Large intestine (tissue), 3 donors: ENCODE results near the gene ZNF526. TPM values are rescaled to one million over a fixed set of nuclear protein-coding genes. Genes with fewer than 3 reads are reported as not detected.

Experiments
- DNase-seq, 2 donors: peaks; one replicate each; pipeline versions ENCODE4 v3.0.0 to v3.0.0-alpha.2; 2013
- H3K27ac ChIP-seq: one replicate; pipeline ENCODE4 v1.5.1; 2013; ENCODE audit warnings: low read length
- H3K27me3 ChIP-seq: 2 replicates; pipeline ENCODE4 v1.6.1; 2013; ENCODE audit warnings: low read length; ENCODE audit not compliant: control insufficient read depth, insufficient read depth
- H3K36me3 ChIP-seq: 2 replicates; pipeline ENCODE4 v1.6.1; 2013; ENCODE audit warnings: low read length; ENCODE audit not compliant: control insufficient read depth, insufficient read depth
- H3K4me1 ChIP-seq: one replicate; pipeline ENCODE4 v1.6.1; 2013; ENCODE audit warnings: low read length; ENCODE audit not compliant: control insufficient read depth, insufficient read depth
- H3K4me3 ChIP-seq: one replicate; pipeline ENCODE4 v1.5.1; 2013; ENCODE audit warnings: low read length
- H3K9me3 ChIP-seq: one replicate; pipeline ENCODE4 v1.6.1; 2013; ENCODE audit warnings: mild to moderate bottlenecking, low read depth, low read length, moderate library complexity; ENCODE audit not compliant: control insufficient read depth
- WGBS: methylation state at CpG from one replicate; pipeline ENCODE4 v1.1.5; 2013; ENCODE audit warnings: low lambda C conversion rate; ENCODE audit not compliant: insufficient coverage; 5-methylcytosine and 5-hydroxymethylcytosine counted together
- polyA plus RNA-seq: library from polyadenylated mRNA; unstranded; fragments of 120-200 nt; gene quantifications from one replicate; pipeline ENCODE4 v1.2.1, GENCODE V29; 2013

Gene ZNF526
- polyA plus RNA-seq, 1 donor: 9.3 TPM

DNA sequence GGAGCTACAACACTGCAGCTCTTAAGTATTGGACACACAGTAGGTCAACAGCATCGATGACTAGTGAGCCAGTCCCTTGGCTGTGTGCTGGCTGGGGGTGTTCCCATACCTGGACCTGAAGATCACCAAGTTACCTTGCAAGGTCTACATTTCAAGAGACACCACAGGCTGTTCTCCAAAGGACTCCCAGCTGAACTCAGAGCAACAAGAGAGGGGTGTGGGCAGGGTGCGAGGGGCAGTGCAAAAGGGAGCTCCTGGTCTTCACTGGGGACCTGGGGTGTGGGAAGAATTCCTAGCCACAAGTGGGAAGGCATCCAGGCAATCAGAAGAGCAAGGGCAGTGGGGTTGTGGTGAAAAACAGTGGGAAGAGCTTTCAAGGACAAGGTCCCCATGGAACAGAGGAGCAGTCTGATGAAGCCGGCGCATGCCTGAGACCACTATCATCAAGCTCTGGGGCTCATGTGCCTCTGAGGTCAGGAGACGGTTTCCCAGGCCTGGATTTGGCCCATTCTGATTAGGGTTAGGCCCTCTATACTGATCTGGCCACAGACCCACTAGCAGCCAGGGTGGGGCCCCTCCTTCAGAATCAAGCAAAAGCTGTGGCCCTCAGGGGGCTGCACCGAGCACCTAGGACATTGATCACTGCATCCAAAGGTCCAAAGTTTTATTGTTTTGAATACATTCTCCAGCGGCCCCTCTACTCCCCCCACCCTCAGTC lies 27.0 kb downstream of the ZNF526 start:
- H3K4me3 ChIP-seq: no peak overlapping the region
- H3K27me3 ChIP-seq: no peaks in the 10 kb centered on the region
- peaks cover 2% of the 10 kb centered on the region for H3K9me3 ChIP-seq
- peaks cover 32% of the 10 kb centered on the region for H3K36me3 ChIP-seq
- peaks cover 20% of the 10 kb centered on the region for H3K4me1 ChIP-seq
- WGBS: no CpG with 5 or more reads among the region's 7 CpGs
- no peak overlapping the region for H3K27ac ChIP-seq
- no peak for DNase-seq

DNA sequence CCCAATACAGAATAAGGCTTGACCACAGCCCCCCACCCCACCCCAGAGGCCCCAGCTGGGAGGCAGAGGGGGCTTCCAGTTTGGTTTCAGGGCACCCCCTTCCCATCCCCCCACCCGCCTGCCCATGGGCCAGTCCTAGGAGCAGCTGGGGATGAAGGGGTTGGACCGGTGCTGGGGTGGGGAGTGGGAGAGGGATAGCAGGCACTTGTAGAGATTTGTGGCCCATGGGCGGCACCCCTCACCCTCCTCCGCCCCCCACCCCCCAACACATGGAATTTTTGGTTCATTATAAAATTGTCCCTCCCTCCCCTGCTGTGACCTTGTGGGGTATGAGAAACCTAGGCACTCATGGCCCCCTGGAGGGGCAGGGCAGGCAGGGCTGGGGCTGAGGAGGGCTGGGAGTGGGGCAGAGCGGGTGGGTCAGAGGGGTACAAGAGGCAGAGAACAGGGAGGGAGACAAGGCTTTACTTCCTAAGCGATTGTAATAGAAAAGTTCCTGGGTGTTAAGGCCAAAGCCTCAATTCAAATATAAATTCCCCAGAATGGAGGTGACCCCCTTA lies 27.6 kb downstream of the ZNF526 start:
- Histone ChIP-seq H3K4me3 (no peak overlapping the region), H3K36me3 (peaks cover 32% of the 10 kb centered on the region), H3K27ac (no peak overlapping the region), H3K27me3 (no peaks in the 10 kb centered on the region), H3K4me1 (peaks cover 26% of the 10 kb centered on the region), H3K9me3 (peaks cover 2% of the 10 kb centered on the region)
- WGBS: no CpG with 5 or more reads among the region's 6 CpGs
- DNase-seq: no peak

DNA sequence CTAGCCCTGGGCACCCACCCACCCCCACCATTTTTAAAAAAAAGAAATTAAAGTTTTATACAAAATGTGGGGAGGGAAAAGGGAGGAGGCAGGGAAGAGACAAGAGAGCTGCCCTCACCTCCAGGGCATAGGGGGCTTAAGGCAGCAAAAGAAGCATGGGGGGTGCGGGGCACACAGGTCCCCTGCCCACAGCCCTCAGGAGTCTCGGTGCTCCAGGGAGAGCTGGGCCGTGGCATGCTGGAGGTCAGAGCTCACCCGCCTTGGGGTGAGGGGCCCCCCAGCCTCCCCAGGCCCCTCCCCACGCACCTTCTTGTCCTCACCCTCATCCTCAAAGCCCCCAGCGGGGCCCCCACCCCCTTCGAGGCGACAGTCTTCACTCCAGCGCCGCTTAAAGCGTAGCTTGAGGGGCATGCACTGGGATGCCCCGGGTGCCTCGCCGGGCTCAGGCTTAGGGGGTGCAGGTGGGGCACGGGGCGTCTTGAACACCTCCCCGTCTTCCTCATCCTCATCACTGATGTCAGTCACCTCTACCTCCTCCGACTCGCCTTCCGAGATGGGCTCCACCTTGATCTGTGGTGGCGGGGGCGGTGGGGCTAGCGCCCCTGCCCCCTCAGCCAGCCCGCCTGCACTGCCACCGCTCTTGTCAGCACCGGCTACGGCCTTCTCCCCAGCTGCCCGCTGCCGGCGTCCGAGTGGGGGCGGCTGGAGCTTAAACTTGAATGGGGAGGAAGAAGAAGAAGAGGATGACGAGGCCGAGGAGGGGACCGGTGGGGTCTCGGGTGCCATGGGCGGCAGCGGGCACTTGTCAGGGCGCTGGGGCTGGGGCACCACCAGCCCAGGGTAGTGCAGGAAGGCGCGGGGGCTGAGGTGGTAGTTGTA lies 28.4 kb downstream of the ZNF526 start:
- Histone ChIP-seq H3K9me3 (peaks cover 2% of the 10 kb centered on the region), H3K27ac (no peak overlapping the region), H3K27me3 (no peaks in the 10 kb centered on the region), H3K4me3 (no peak overlapping the region), H3K4me1 (peaks cover 30% of the 10 kb centered on the region), H3K36me3 (peaks cover 32% of the 10 kb centered on the region)
- no peak for DNase-seq
- WGBS: no CpG with 5 or more reads among the region's 41 CpGs

DNA sequence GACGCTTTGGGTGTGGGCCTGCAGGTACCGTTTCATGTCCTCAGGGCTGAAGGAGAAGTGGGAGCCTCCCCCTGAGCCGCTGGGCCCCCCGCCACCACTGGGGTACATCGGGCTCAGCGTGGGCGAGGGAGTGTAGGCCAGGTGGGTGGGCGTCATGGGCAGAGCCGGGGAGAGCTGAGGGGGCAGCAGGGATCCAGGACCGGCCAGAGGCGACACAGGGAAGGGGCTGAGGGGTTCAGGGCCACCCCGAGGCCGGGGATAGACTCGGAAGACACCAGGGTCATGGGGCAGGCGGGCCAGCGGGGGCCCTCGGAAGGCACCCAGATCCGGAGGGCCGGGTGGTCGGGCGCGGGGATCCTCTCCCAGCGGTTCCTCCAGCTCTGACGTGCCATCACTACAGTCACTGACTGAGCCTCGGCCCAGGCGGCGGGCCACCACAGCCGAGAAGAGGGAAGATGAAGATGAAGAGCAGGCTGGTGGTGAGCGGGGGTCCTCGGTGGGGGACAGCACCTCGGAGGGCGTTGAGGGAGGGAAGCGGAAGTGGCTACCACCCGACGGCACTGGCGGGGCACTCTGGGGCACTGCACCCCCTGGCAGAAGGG lies 29.1 kb downstream of the ZNF526 start:
- peaks cover 2% of the 10 kb centered on the region for H3K9me3 ChIP-seq
- no peaks in the 10 kb centered on the region for H3K27me3 ChIP-seq
- DNase-seq: no peak
- no peak overlapping the region for H3K27ac ChIP-seq
- peaks cover 32% of the 10 kb centered on the region for H3K36me3 ChIP-seq
- no CpG with 5 or more reads among the region's 36 CpGs for WGBS
- peaks cover 30% of the 10 kb centered on the region for H3K4me1 ChIP-seq
- H3K4me3 ChIP-seq: no peak overlapping the region

DNA sequence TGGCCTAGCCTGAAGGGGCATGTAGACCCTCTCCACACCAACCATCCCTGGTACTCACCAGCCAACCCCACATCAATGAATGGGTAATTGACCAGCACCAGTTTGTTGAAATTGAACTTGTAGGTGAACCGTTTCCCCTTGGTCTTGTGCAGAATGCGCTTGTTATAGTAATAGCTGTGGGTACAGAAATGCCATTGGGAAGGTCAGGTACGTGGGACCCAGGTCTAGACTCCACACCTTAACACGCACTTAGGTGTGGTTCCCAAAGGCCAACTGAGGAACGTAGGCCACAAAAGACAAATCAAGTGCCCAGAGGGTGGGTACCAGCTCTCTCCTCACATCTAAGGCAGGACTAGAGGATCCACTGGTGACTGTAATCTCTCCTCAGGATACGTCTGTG lies 29.7 kb downstream of the ZNF526 start:
- Histone ChIP-seq H3K9me3 (peaks cover 2% of the 10 kb centered on the region), H3K4me3 (no peak overlapping the region), H3K27ac (no peak overlapping the region), H3K36me3 (peaks cover 32% of the 10 kb centered on the region), H3K27me3 (no peaks in the 10 kb centered on the region), H3K4me1 (peaks cover 30% of the 10 kb centered on the region)
- DNase-seq: no peak
- no CpG with 5 or more reads among the region's 6 CpGs for WGBS

DNA sequence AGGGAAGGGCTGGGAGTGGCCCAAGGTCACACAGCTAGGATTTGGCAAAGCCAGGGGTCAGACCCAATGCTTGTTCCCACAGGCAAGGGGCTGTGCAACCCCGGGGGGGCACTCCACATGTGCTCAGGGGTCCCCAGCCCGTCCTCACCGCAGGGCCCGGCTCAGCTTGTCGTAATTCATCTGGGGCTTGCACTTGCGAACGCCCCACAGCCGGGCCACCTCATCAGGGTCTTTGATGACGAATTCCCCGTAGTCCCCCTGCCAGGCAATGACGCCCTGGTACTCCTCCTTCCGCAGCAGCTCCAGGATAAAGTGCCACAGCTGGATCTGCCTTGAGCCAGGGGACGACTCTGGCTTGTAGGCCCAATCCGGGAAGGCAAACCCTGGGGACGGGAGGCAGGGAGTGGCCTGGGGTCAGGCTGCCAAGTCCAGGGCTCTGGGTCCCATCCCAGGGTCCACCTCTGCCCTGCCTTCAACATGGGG lies 30.1 kb downstream of the ZNF526 start:
- DNase-seq: no peak
- Histone ChIP-seq H3K36me3 (peaks cover 32% of the 10 kb centered on the region), H3K4me1 (peaks cover 26% of the 10 kb centered on the region), H3K4me3 (no peak overlapping the region), H3K27me3 (no peaks in the 10 kb centered on the region), H3K27ac (no peak overlapping the region), H3K9me3 (peaks cover 2% of the 10 kb centered on the region)
- WGBS: no CpG with 5 or more reads among the region's 15 CpGs

DNA sequence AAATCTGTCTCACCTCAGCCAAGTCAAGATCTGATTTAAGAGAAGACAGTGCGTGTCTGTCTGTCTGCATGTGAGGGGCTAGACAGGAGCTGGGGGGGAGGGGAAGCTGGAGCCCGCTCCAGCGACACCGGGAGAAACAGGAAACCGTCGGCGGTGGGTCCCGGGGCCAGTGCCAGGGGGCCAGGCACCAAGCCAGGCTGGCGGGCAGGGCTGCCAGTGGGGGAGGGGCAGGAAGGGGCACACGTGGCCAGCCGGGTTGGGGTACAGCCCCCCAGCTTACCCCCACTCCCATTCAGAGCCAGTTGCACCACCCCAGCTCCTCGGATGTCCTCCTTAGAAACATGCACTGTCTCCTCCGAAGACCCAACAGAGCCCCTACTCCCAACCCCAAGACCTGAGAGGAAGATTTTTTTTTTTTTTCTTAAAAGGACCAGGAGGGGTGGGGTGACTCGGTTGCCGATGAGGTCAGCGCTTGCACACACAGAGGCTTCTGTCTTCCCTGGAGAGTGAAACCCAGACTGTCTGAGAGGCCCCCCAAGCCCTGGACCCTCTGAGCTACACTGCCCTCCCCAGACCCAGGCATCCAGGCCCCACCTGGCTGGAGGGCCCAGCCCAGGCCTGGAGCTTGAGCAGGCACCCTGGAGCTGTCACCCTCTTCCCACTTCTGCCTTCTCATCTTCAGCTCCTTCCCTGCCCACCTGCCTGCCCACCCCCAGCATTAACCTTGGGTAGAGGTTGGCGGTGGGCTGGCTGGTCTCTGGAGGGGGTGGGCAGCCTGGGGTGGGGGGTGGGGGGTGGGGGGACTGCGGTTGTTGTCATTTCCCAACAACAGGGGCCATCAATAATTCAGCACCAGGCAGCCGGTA lies 30.8 kb downstream of the ZNF526 start:
- Histone ChIP-seq H3K27me3 (no peaks in the 10 kb centered on the region), H3K4me3 (no peak overlapping the region), H3K36me3 (peaks cover 32% of the 10 kb centered on the region), H3K9me3 (peaks cover 2% of the 10 kb centered on the region), H3K27ac (peak overlapping the region; percentile 53), H3K4me1 (peaks cover 30% of the 10 kb centered on the region)
- WGBS: no CpG with 5 or more reads among the region's 19 CpGs
- no peak for DNase-seq

DNA sequence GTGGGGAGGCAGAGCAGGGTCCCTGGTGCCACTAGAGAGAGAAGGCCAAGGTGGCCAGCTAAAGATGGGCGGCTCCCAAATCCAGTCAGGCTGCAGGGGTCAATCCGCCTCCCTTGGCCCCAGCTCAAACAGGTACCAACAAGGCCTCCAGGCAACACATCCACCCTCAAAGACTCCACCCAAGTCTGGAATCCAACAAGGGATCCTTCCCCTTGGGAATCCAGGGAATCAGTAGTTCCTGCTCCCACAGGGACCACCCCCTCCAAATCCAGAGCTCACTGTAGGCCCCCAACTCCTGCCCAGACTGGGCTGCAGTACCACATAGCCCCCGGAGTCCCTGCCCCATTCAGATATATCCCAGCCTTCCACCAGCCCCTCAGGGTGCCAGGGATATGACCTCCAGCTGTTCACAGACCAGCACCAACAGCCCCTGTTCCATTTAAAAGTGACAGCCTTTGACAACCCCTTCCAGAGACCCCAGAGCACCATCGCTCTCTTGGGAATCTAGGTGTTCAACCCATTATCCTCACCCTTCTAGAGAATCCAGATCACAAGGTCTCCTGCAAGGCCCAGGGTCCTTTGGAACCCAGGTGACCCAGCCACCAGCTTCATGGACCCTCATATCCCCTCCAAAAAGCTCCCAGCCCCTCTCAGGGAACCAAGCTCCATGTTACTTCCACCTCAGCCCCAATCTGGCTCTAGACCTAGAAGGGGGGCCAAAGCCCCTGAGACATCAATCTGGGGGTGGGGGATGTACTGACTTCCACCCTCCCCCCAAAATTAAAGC lies 31.7 kb downstream of the ZNF526 start:
- no CpG with 5 or more reads among the region's 4 CpGs for WGBS
- H3K9me3 ChIP-seq: peaks cover 2% of the 10 kb centered on the region
- peaks cover 28% of the 10 kb centered on the region for H3K36me3 ChIP-seq
- DNase-seq: no peak
- peak overlapping the region; percentile 94 for H3K4me3 ChIP-seq
- peak overlapping the region; percentile 53 for H3K27ac ChIP-seq
- peaks cover 37% of the 10 kb centered on the region for H3K4me1 ChIP-seq
- no peaks in the 10 kb centered on the region for H3K27me3 ChIP-seq
